Measurements from ENCODE around the gene USP36. TPM values are rescaled to one million over a fixed set of nuclear protein-coding genes. Genes with fewer than 3 reads are reported as not detected.

Gene USP36
- total and polyA plus RNA-seq, 9 of the 15 experiments (the other 6 are each of a cell fraction or from before 2014, with no cell fraction given), result 6.4 to 72.8 (median 22.5) TPM

GRCh38 chr17:78748730-78749317 lies 91.8 kb downstream of the USP36 start (continued):
- TF ChIP-seq ZNF778 (CRISPR knock-in tag; IDR thresholded peaks at IDR 0.05) (no peak), ID3 (CRISPR knock-in tag; IDR thresholded peaks at IDR 0.05) (no peak), ID3 (tag; IDR thresholded peaks at IDR 0.05) (peak; percentile 69; the same call in 1 of the 2 replicates), MCM7 (IDR thresholded peaks at IDR 0.05) (no peak), RFX1 (IDR thresholded peaks at IDR 0.05) (peak; percentile 45), SIX5 (IDR thresholded peaks at IDR 0.05; ENCODE audit: borderline replicate concordance in 1 of 2, insufficient read depth in 1 of 2, low read depth in 1 of 2, low read length in 2 of 2) (no peak), TSC22D4 (tag; IDR thresholded peaks at IDR 0.05) (no peak), ZNF316 (IDR thresholded peaks at IDR 0.05) (no peak), CTBP1 (IDR thresholded peaks at IDR 0.05; ENCODE audit: borderline replicate concordance) (peak; percentile 85), KLF16 (IDR thresholded peaks at IDR 0.05) (peak; percentile 62; the same call in 1 of the 2 replicates), ZEB2 (IDR thresholded peaks at IDR 0.05) (0 out of 2 replicates have a peak, but pooled peaks have one; percentile 38), ZNF133 (CRISPR knock-in tag; IDR thresholded peaks at IDR 0.05) (no peak), ERF (CRISPR knock-in tag; IDR thresholded peaks at IDR 0.05) (no peak), TEAD4 (IDR thresholded peaks at IDR 0.05; ENCODE audit: low read length) (peak; percentile 41; the same call in 1 of the 2 replicates), TEAD4 (CRISPR knock-in tag; IDR thresholded peaks at IDR 0.05; ENCODE audit: borderline replicate concordance) (no peak), NR2C2 (CRISPR knock-in tag; IDR thresholded peaks at IDR 0.05) (no peak), NR2C2 (tag; IDR thresholded peaks at IDR 0.05) (peak; percentile 47; the same call in 1 of the 2 replicates)
- TF ChIP-seq, protein P1, sequence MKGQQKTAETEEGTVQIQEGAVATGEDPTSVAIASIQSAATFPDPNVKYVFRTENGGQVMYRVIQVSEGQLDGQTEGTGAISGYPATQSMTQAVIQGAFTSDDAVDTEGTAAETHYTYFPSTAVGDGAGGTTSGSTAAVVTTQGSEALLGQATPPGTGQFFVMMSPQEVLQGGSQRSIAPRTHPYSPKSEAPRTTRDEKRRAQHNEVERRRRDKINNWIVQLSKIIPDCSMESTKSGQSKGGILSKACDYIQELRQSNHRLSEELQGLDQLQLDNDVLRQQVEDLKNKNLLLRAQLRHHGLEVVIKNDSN (CRISPR knock-in tag; IDR thresholded peaks at IDR 0.05), result peak; percentile 82
- TF ChIP-seq, protein P2, sequence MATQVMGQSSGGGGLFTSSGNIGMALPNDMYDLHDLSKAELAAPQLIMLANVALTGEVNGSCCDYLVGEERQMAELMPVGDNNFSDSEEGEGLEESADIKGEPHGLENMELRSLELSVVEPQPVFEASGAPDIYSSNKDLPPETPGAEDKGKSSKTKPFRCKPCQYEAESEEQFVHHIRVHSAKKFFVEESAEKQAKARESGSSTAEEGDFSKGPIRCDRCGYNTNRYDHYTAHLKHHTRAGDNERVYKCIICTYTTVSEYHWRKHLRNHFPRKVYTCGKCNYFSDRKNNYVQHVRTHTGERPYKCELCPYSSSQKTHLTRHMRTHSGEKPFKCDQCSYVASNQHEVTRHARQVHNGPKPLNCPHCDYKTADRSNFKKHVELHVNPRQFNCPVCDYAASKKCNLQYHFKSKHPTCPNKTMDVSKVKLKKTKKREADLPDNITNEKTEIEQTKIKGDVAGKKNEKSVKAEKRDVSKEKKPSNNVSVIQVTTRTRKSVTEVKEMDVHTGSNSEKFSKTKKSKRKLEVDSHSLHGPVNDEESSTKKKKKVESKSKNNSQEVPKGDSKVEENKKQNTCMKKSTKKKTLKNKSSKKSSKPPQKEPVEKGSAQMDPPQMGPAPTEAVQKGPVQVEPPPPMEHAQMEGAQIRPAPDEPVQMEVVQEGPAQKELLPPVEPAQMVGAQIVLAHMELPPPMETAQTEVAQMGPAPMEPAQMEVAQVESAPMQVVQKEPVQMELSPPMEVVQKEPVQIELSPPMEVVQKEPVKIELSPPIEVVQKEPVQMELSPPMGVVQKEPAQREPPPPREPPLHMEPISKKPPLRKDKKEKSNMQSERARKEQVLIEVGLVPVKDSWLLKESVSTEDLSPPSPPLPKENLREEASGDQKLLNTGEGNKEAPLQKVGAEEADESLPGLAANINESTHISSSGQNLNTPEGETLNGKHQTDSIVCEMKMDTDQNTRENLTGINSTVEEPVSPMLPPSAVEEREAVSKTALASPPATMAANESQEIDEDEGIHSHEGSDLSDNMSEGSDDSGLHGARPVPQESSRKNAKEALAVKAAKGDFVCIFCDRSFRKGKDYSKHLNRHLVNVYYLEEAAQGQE (IDR thresholded peaks at IDR 0.05; ENCODE audit: borderline replicate concordance), result peak; percentile 90
- TF ChIP-seq, protein P2 (CRISPR knock-in tag; IDR thresholded peaks at IDR 0.05; ENCODE audit: low read depth), result no peak
- TF ChIP-seq, protein P3, sequence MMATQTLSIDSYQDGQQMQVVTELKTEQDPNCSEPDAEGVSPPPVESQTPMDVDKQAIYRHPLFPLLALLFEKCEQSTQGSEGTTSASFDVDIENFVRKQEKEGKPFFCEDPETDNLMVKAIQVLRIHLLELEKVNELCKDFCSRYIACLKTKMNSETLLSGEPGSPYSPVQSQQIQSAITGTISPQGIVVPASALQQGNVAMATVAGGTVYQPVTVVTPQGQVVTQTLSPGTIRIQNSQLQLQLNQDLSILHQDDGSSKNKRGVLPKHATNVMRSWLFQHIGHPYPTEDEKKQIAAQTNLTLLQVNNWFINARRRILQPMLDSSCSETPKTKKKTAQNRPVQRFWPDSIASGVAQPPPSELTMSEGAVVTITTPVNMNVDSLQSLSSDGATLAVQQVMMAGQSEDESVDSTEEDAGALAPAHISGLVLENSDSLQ (IDR thresholded peaks at IDR 0.05), result peak; percentile 44; the same call in 1 of the 2 replicates

Data from K562 (cell line).